Liver (tissue), 9 donors: ENCODE data around the gene ALKBH1. TPM values are rescaled to one million over a fixed set of nuclear protein-coding genes. Genes with fewer than 3 reads are reported as not detected.

ENCODE experiments used
- DNase-seq: peaks from one replicate; pipeline ENCODE4 v3.0.0-alpha.2; 2017; ENCODE audit warnings: low spot score
- H3K27ac ChIP-seq, 2 donors: one replicate each; pipeline ENCODE4 v1.7.0; 2013; ENCODE audit warnings: inconsistent platforms in 2 of 2, low read length in 2 of 2, control low read depth in 1 of 2, low read depth in 1 of 2, mild to moderate bottlenecking in 1 of 2
- H3K27me3 ChIP-seq, 4 donors: one replicate each; pipeline versions ENCODE4 v1.6.1 to v1.7.0; 2013; ENCODE audit warnings: low read length in 3 of 4, inconsistent platforms in 1 of 4, mild to moderate bottlenecking in 1 of 4, moderate library complexity in 1 of 4; ENCODE audit not compliant: control insufficient read depth in 4 of 4, insufficient read depth in 4 of 4
- H3K36me3 ChIP-seq, 4 donors: one replicate each; pipeline versions ENCODE4 v1.6.1 to v1.7.0; 2013; ENCODE audit warnings: low read length in 3 of 4, mild to moderate bottlenecking in 3 of 4, low read depth in 1 of 4, moderate library complexity in 1 of 4; ENCODE audit not compliant: control insufficient read depth in 4 of 4, insufficient read depth in 3 of 4
- H3K4me1 ChIP-seq, 4 donors: one replicate each; pipeline versions ENCODE4 v1.6.1 to v1.7.0; 2013; ENCODE audit warnings: low read length in 3 of 4, mild to moderate bottlenecking in 3 of 4, moderate library complexity in 1 of 4; ENCODE audit not compliant: control insufficient read depth in 4 of 4, insufficient read depth in 4 of 4
- H3K4me3 ChIP-seq, 3 donors: one replicate each; pipeline versions ENCODE4 v1.6.1 to v1.7.0; 2013; ENCODE audit warnings: low read length in 3 of 3, control low read depth in 1 of 3, low read depth in 1 of 3, mild to moderate bottlenecking in 1 of 3
- H3K9ac ChIP-seq, 2 donors: one replicate each; pipeline ENCODE4 v1.7.0; 2013; ENCODE audit warnings: low read length in 2 of 2, mild to moderate bottlenecking in 2 of 2, moderate library complexity in 2 of 2, control low read depth in 1 of 2, low read depth in 1 of 2
- H3K9me3 ChIP-seq, 4 donors: one replicate each; pipeline versions ENCODE4 v1.6.1 to v1.7.0; 2013; ENCODE audit warnings: low read length in 3 of 4; ENCODE audit not compliant: control insufficient read depth in 4 of 4
- EGR1 ChIP-seq, 2 donors: IDR thresholded peaks; 2 replicates each; pipeline ENCODE4 v1.6.1; 2016 to 2018; ENCODE audit warnings: antibody characterized with exemption in 2 of 2, low read depth in 2 of 2
- FOXA1 ChIP-seq: IDR thresholded peaks from 2 replicates; pipeline ENCODE4 v1.6.1; 2016; ENCODE audit warnings: antibody characterized with exemption
- FOXA2 ChIP-seq: IDR thresholded peaks from 2 replicates; pipeline ENCODE4 v1.6.1; 2016; ENCODE audit warnings: antibody characterized with exemption
- GABPA ChIP-seq, 2 donors: IDR thresholded peaks in 1 of 2; conservative IDR thresholded peaks in 1 of 2; 2 replicates each; pipeline ENCODE4 v1.6.1; 2016; ENCODE audit warnings: antibody characterized with exemption in 2 of 2, mild to moderate bottlenecking in 1 of 2, moderate library complexity in 1 of 2
- HNF4A ChIP-seq, 2 donors: conservative IDR thresholded peaks; 2 replicates each; pipeline ENCODE4 v1.6.1; 2016; ENCODE audit warnings: antibody characterized with exemption in 2 of 2, mild to moderate bottlenecking in 2 of 2
- JUND ChIP-seq, 2 donors: IDR thresholded peaks; 2 replicates each; pipeline ENCODE4 v1.6.1; 2016; ENCODE audit warnings: antibody characterized with exemption in 2 of 2
- MAX ChIP-seq: IDR thresholded peaks from 2 replicates; pipeline ENCODE4 v1.6.1; 2016; ENCODE audit warnings: antibody characterized with exemption
- NR2F2 ChIP-seq: IDR thresholded peaks from 2 replicates; pipeline ENCODE4 v1.6.1; 2016; ENCODE audit warnings: antibody characterized with exemption
- RAD21 ChIP-seq, 2 donors: IDR thresholded peaks; 2 replicates each; pipeline ENCODE4 v1.6.1; 2016; ENCODE audit warnings: antibody characterized with exemption in 2 of 2, mild to moderate bottlenecking in 2 of 2
- RXRA ChIP-seq, 2 donors: IDR thresholded peaks; 2 replicates each; pipeline ENCODE4 v1.6.1; 2017 to 2018; ENCODE audit warnings: antibody characterized with exemption in 2 of 2, mild to moderate bottlenecking in 1 of 2
- SP1 ChIP-seq: IDR thresholded peaks from 2 replicates; pipeline ENCODE4 v1.6.1; 2018; ENCODE audit warnings: antibody characterized with exemption, mild to moderate bottlenecking
- TAF1 ChIP-seq: conservative IDR thresholded peaks from 2 replicates; pipeline ENCODE4 v1.6.1; 2016; ENCODE audit warnings: antibody characterized with exemption, mild to moderate bottlenecking
- ZBTB33 ChIP-seq: IDR thresholded peaks from 2 replicates; pipeline ENCODE4 v1.6.1; 2016; ENCODE audit warnings: antibody characterized with exemption
- WGBS: extraction: QIAGEN DNeasy Blood & Tissue Kit; methylation state at CpG from one replicate; pipeline ENCODE4 v1.1.7; 2013; 5-methylcytosine and 5-hydroxymethylcytosine counted together
- polyA plus RNA-seq, 2 donors: library from polyadenylated mRNA; stranded (reverse) in 1 of 2; unstranded in 1 of 2; fragments of 200-250 nt in 1 of 2; fragments of >200 nt in 1 of 2; fragmentation: Nextera tagmentation in 1 of 2; extraction: Ambion mirVana in 1 of 2; gene quantifications; one replicate each; pipeline versions ENCODE4 v1.2.1 to v1.2.3, GENCODE V29; 2013 to 2015
- total RNA-seq, 2 donors: library from RNA; depleted of rRNA; stranded (reverse); fragments of >200 nt; gene quantifications; one replicate each; pipeline ENCODE4 v1.2.3, GENCODE V29; 2014
- TF ChIP-seq, protein P1 (sequence below): fragments of 150-350 bp; IDR thresholded peaks from 2 replicates; pipeline ENCODE4 v1.5.1; 2017; ENCODE audit warnings: improper control_type of control experiment, low read depth, low read length; ENCODE audit not compliant: missing input control
- TF ChIP-seq, protein P2 (sequence below): IDR thresholded peaks from 2 replicates; pipeline ENCODE4 v1.6.1; 2016; ENCODE audit warnings: antibody characterized with exemption
- donor health status: healthy.
- donor health status: healthy.
- donor health status: healthy.
- donor health status: healthy.
- donor health status: healthy.

ALKBH1 gene
- total and polyA plus RNA-seq, 4 donors: 4.2 to 6.1 (median 5.0) TPM

DNA sequence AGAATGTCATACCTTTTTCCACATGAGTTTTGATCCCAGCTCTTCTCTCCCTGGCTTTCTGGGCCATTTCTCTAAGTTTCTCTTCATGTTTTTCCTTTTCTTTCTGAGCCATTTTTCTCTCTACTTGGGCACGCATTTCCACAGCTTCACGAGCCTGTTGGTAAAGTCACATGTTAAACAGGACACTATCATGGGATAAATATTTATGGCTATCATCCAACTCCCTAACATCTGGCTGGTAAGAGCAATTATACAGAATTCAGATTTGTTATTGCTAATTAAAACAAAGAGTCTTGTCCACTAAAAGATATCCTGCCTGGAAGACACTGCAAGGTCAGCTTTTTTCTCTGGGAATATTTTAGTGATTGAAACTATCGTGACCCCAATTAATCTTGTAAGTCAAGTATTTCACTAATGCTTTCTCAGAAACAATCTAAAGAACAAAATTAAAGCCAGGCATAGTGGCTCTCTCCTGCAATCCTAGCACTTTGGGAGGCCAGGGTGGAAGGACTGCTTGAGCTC, 23.2 kb upstream of the ALKBH1 start:
- Histone ChIP-seq H3K9ac (no peak overlapping the region), H3K27ac (no peak overlapping the region), H3K4me3 (no peak overlapping the region), H3K4me1 (no peaks in the 10 kb centered on the region), H3K9me3 (no peaks in the 10 kb centered on the region), H3K36me3 (peaks cover 12 to 89% (median 71%) of the 10 kb centered on the region in 4 donors), H3K27me3 (no peaks in the 10 kb centered on the region)
- 86% methylated on average over 3 of the region's 3 CpGs for WGBS
- no peak for TF ChIP-seq EGR1 (IDR thresholded peaks at IDR 0.05; ENCODE audit: low read depth in 2 of 2)
- TF ChIP-seq, protein P1, sequence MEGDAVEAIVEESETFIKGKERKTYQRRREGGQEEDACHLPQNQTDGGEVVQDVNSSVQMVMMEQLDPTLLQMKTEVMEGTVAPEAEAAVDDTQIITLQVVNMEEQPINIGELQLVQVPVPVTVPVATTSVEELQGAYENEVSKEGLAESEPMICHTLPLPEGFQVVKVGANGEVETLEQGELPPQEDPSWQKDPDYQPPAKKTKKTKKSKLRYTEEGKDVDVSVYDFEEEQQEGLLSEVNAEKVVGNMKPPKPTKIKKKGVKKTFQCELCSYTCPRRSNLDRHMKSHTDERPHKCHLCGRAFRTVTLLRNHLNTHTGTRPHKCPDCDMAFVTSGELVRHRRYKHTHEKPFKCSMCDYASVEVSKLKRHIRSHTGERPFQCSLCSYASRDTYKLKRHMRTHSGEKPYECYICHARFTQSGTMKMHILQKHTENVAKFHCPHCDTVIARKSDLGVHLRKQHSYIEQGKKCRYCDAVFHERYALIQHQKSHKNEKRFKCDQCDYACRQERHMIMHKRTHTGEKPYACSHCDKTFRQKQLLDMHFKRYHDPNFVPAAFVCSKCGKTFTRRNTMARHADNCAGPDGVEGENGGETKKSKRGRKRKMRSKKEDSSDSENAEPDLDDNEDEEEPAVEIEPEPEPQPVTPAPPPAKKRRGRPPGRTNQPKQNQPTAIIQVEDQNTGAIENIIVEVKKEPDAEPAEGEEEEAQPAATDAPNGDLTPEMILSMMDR: no peak
- no peak for TF ChIP-seq RAD21 (IDR thresholded peaks at IDR 0.05)
- TF ChIP-seq MAX: no peak
- TF ChIP-seq GABPA (IDR thresholded peaks at IDR 0.05 in 1 of 2, conservative IDR thresholded peaks at IDR 0.05 in 1 of 2): no peak
- no peak for TF ChIP-seq ZBTB33
- no peak for TF ChIP-seq FOXA1
- no peak for TF ChIP-seq RXRA (IDR thresholded peaks at IDR 0.05)
- no peak for TF ChIP-seq JUND (IDR thresholded peaks at IDR 0.05)
- TF ChIP-seq, protein P2, sequence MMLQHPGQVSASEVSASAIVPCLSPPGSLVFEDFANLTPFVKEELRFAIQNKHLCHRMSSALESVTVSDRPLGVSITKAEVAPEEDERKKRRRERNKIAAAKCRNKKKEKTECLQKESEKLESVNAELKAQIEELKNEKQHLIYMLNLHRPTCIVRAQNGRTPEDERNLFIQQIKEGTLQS: no peak
- DNase-seq: no peak

GRCh38 chr14:77722301-77722700, 14.5 kb upstream of the ALKBH1 start:
- Histone ChIP-seq H3K27ac (no peak overlapping the region), H3K4me1 (no peaks in the 10 kb centered on the region), H3K36me3 (peaks cover 18 to 79% (median 51%) of the 10 kb centered on the region in 4 donors), H3K4me3 (no peak overlapping the region), H3K9me3 (no peaks in the 10 kb centered on the region), H3K9ac (no peak overlapping the region), H3K27me3 (no peaks in the 10 kb centered on the region)
- DNase-seq: no peak
- TF ChIP-seq, protein P2: no peak
- TF ChIP-seq NR2F2 (no peak), TAF1 (no peak)
- 96% methylated on average over 3 of the region's 3 CpGs for WGBS

DNA sequence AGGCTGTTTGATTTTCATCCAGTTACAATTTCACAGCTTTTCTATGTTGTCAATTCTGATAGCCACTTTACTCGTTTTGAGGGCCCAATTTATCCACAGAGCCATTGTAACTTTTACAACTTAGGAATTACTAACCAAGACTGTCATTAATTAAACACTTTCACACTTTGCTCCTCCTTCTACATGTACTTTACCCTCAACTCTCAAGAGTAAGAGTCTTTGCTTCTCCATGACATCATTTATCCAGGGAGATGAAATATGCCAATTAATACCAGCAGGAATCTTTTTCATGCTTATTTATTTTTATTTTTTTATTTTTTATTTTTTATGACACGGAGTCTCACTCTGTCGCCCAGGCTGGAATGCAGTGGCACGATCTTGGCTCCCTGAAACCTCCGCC, 13.6 kb upstream of the ALKBH1 start:
- no peaks in the 10 kb centered on the region for H3K27me3 ChIP-seq
- no peak for DNase-seq
- H3K9ac ChIP-seq: no peak overlapping the region
- TF ChIP-seq RXRA (IDR thresholded peaks at IDR 0.05) (no peak), SP1 (no peak), GABPA (IDR thresholded peaks at IDR 0.05 in 1 of 2, conservative IDR thresholded peaks at IDR 0.05 in 1 of 2) (no peak), HNF4A (conservative IDR thresholded peaks at IDR 0.05) (no peak), NR2F2 (no peak), EGR1 (IDR thresholded peaks at IDR 0.05; ENCODE audit: low read depth in 2 of 2) (no peak), FOXA2 (no peak), MAX (no peak), ZBTB33 (no peak), TAF1 (no peak)
- TF ChIP-seq, protein P1: no peak
- TF ChIP-seq, protein P2: no peak
- no peak overlapping the region for H3K4me3 ChIP-seq
- no peaks in the 10 kb centered on the region for H3K9me3 ChIP-seq
- H3K36me3 ChIP-seq: peaks cover 18 to 83% (median 53%) of the 10 kb centered on the region in 4 donors
- WGBS: 95% methylated on average over 5 of the region's 5 CpGs
- H3K27ac ChIP-seq: no peak overlapping the region
- no peaks in the 10 kb centered on the region for H3K4me1 ChIP-seq
